OCI-LY7 (cell line): ENCODE measurements around the gene MAP4. TPM values are rescaled to one million over a fixed set of nuclear protein-coding genes. Genes with fewer than 3 reads are reported as not detected.

ENCODE experiments used
- BruUV-seq: library from RNA; stranded (reverse); fragments of 400-500 nt; replicated peaks from 2 replicates; lab custom pipeline; 2021; lab: Mats Ljungman, UMichigan
- CTCF ChIA-PET: fragments of 300-600 bp; sonication (Branson Sonifier 250); formaldehyde crosslinking; loops from one replicate; lab custom pipeline; 2022; ENCODE audit warnings: antibody characterized with exemption; ENCODE audit not compliant: unreplicated experiment; lab: Charles Lee
- POLR2A ChIA-PET: fragments of 300-600 bp; sonication (Branson Sonifier 250); formaldehyde crosslinking; loops from one replicate; lab custom pipeline; 2022; ENCODE audit warnings: antibody characterized with exemption; lab: Charles Lee
- DNase-seq: peaks from one replicate; pipeline ENCODE4 v3.0.0-alpha.2; 2015; ENCODE audit warnings: low spot score
- H2AFZ ChIP-seq: fragments of 200-600 bp; sonication (generic), shearing (Covaris generic); 2 replicates; pipeline ENCODE4 v1.6.1; 2014; ENCODE audit warnings: mild to moderate bottlenecking, antibody characterized with exemption, low read length, moderate library complexity
- H3K27ac ChIP-seq: fragments of 200-600 bp; sonication (generic); 2 replicates; pipeline ENCODE4 v1.5.1; 2014; ENCODE audit warnings: mixed run types, low read depth, mild to moderate bottlenecking, moderate library complexity, low read length, inconsistent platforms; ENCODE audit not compliant: poor library complexity, severe bottlenecking
- H3K36me3 ChIP-seq: fragments of 200-600 bp; sonication (generic); 2 replicates; pipeline ENCODE4 v1.6.1; 2014; ENCODE audit warnings: mild to moderate bottlenecking, antibody characterized with exemption, low read length, moderate library complexity, mixed read lengths; ENCODE audit not compliant: insufficient read depth
- H3K4me1 ChIP-seq: fragments of 200-600 bp; sonication (generic); 2 replicates; pipeline ENCODE4 v1.5.1; 2014; ENCODE audit warnings: mild to moderate bottlenecking, low read length; ENCODE audit not compliant: insufficient read depth, poor library complexity, severe bottlenecking
- H3K4me2 ChIP-seq: fragments of 200-600 bp; sonication (generic); 2 replicates; pipeline ENCODE4 v1.6.1; 2014; ENCODE audit warnings: mild to moderate bottlenecking, low read length
- H3K4me3 ChIP-seq: fragments of 200-600 bp; sonication (generic); 2 replicates; pipeline ENCODE4 v1.5.1; 2014; ENCODE audit warnings: mild to moderate bottlenecking, low read depth, low read length; ENCODE audit not compliant: poor library complexity, severe bottlenecking
- H3K79me2 ChIP-seq: fragments of 200-600 bp; sonication (generic); 2 replicates; pipeline ENCODE4 v1.6.1; 2016; ENCODE audit warnings: low read depth, mild to moderate bottlenecking, low read length, moderate library complexity, mixed read lengths; ENCODE audit not compliant: insufficient read depth
- H3K9me2 ChIP-seq: fragments of 200-600 bp; sonication (generic); 2 replicates; pipeline ENCODE4 v1.6.1; 2016; ENCODE audit warnings: mild to moderate bottlenecking, low read length, mixed read lengths; ENCODE audit not compliant: insufficient read depth
- H3K9me3 ChIP-seq: fragments of 200-600 bp; sonication (generic); 2 replicates; pipeline ENCODE4 v1.6.1; 2014; ENCODE audit warnings: mild to moderate bottlenecking, mixed run types, low read length, mixed read lengths
- H4K20me1 ChIP-seq: fragments of 200-600 bp; sonication (generic); 2 replicates; pipeline ENCODE4 v1.6.1; 2014; ENCODE audit warnings: mild to moderate bottlenecking, antibody characterized with exemption, low read length, moderate library complexity, mixed read lengths; ENCODE audit not compliant: insufficient read depth
- EZH2phosphoT487 ChIP-seq: fragments of 200-600 bp; sonication (generic); IDR thresholded peaks from 2 replicates; pipeline ENCODE4 v1.6.1; 2018; ENCODE audit warnings: low read depth, borderline replicate concordance, mild to moderate bottlenecking, mixed run types, antibody characterized with exemption, low read length, moderate library complexity, mixed read lengths
- intact Hi-C: fragments of 100-400 bp; cut with micrococcal nuclease; formaldehyde crosslinking; loops from one replicate; pipeline ENCODE4 v1.10.0; 2022; ENCODE audit not compliant: unreplicated experiment
- total RNA-seq, 2 experiments: library from RNA; depleted of rRNA in 1 of 2; stranded (reverse); fragments of >200 nt in 1 of 2; shearing (Covaris generic) in 1 of 2; gene quantifications; 2 replicates each; pipeline ENCODE4 v1.2.3, GENCODE V29; 2014 to 2022
- TF ChIP-seq, protein P1 (sequence below): fragments of 200-600 bp; sonication (generic); conservative IDR thresholded peaks from 2 replicates; pipeline ENCODE4 v1.5.1; 2014; ENCODE audit warnings: mild to moderate bottlenecking, antibody characterized with exemption, low read length, moderate library complexity, mixed read lengths

The MAP4 gene
- total RNA-seq, 2 experiments from 2014 or later, result 26.1 to 78.4 TPM

DNA sequence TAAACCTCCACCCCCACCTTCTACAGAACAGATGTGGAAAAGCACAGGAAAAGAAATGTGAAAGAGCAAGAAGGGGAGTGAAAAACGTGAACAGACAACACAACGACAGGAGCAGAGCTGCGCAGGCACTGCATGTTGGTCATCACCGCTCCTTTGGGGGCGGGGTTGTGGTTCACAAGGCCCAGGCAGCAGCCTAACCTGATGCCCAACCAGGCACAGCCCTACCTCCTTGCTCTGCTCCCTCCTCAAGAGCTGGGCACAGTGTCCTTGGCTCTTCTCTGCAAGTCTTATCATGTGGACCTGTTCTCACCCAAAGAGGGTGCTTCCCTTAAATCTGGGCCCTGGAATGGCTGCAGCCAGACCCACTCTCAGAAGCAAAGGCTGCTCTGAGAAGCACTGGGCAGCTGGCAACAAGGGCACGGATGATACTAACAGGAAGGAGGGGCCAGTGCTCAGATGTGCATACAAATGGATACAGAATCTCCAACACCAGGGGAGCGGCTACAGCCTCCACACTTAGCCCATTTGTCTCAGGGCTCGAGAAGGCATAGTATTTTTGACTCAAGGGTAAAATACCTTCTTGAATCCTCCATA lies 148.7 kb downstream of the MAP4 start:
- BruUV-seq, result no TSS peak
- Histone ChIP-seq H3K27ac (no peak overlapping the region), H4K20me1 (no peaks in the 10 kb centered on the region), H2AFZ (no peak overlapping the region), H3K4me1 (no peaks in the 10 kb centered on the region), H3K9me3 (no peaks in the 10 kb centered on the region), H3K79me2 (no peaks in the 10 kb centered on the region), H3K9me2 (no peaks in the 10 kb centered on the region), H3K36me3 (peaks cover 30% of the 10 kb centered on the region; the same call in 1 of the 2 replicates), H3K4me3 (no peak overlapping the region), H3K4me2 (no peak overlapping the region)
- no peak for DNase-seq
- TF ChIP-seq, protein P1, sequence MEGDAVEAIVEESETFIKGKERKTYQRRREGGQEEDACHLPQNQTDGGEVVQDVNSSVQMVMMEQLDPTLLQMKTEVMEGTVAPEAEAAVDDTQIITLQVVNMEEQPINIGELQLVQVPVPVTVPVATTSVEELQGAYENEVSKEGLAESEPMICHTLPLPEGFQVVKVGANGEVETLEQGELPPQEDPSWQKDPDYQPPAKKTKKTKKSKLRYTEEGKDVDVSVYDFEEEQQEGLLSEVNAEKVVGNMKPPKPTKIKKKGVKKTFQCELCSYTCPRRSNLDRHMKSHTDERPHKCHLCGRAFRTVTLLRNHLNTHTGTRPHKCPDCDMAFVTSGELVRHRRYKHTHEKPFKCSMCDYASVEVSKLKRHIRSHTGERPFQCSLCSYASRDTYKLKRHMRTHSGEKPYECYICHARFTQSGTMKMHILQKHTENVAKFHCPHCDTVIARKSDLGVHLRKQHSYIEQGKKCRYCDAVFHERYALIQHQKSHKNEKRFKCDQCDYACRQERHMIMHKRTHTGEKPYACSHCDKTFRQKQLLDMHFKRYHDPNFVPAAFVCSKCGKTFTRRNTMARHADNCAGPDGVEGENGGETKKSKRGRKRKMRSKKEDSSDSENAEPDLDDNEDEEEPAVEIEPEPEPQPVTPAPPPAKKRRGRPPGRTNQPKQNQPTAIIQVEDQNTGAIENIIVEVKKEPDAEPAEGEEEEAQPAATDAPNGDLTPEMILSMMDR, result no peak
- TF ChIP-seq EZH2phosphoT487, result no peak
- intact Hi-C loops, result no loop called here
- POLR2A ChIA-PET, result no interaction called here
- CTCF ChIA-PET, result no interaction called here

DNA sequence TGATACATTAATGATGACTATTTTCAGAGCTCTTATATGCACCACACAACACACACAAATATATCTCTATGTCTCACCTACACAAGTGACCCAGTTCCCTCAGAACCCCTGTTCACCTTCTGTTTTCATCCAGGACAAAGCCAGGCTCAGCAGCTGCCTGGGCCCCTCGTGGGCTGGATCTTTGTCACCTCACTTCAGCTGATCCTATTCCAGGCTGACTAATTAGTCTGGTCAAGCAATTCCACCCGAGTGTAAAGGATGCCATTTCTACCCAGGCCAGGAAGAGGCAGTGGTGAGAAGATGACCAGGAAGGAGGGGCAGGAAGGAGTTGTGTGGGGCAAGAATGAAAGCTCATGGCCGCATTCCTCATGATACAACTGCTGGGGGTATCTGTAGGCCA lies 151.0 kb downstream of the MAP4 start:
- ChIA-PET POLR2A (interaction anchor here (0.9 kb wide), 1 partner anchor 24 kb away, joined by 3 read pairs; no protein-coding TSS in a partner anchor), CTCF (no interaction called here)
- Histone ChIP-seq H3K79me2 (no peaks in the 10 kb centered on the region), H3K4me2 (no peak overlapping the region), H4K20me1 (no peaks in the 10 kb centered on the region), H3K4me1 (no peaks in the 10 kb centered on the region), H3K27ac (no peak overlapping the region), H3K9me3 (no peaks in the 10 kb centered on the region), H2AFZ (no peak overlapping the region), H3K36me3 (peaks cover 19% of the 10 kb centered on the region; the same call in 1 of the 2 replicates), H3K9me2 (no peaks in the 10 kb centered on the region), H3K4me3 (no peak overlapping the region)
- intact Hi-C loops, result no loop called here
- no TSS peak for BruUV-seq
- no peak for TF ChIP-seq EZH2phosphoT487
- TF ChIP-seq, protein P1, result 0 out of 2 replicates have a peak, but pooled peaks have one; percentile 22
- DNase-seq, result no peak

DNA sequence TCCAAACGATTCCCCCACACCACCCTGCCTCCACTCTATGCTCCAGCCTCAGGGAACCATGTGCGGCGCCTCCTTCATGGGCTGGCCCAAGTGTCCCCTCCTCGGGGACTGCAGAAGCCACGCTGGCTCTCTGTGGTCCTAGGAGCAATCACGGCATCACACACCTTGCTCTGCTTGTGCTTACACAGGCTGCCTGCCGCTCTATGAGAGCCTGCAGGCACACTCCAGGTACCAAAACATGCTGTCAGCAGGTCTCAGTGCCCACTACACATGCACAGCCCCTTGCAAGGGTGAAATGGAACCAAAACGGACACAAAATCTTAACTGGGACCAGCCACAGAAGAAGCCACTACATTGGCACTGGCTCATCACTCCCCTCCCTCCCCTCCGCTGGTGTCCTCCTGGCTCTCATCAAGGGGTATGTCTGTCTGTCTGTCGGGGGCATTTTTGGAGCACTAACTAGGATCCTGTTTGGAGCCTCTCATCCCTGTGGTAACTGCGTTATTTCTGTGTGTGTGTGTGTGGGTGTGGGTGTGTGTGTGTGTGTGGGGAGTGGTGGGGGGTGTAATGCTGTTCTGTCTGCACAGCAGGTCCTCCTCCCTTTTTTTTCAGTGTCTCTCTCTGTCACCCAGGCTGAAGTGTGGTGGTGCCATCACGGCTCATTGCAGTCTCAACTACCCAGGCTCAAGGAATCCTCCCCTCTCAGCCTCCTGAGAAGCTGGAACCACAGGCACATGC lies 152.7 kb downstream of the MAP4 start:
- H3K79me2 ChIP-seq, result no peaks in the 10 kb centered on the region
- H3K4me2 ChIP-seq, result no peak overlapping the region
- DNase-seq, result no peak
- ChIA-PET POLR2A (interaction anchor here (0.6 to 0.8 kb wide), 2 partner anchors 34 to 381 kb away, joined by 3 read pairs; no protein-coding TSS in a partner anchor), CTCF (no interaction called here)
- no peak overlapping the region for H2AFZ ChIP-seq
- TF ChIP-seq, protein P1, result no peak
- no peak for TF ChIP-seq EZH2phosphoT487
- H4K20me1 ChIP-seq, result no peaks in the 10 kb centered on the region
- no peaks in the 10 kb centered on the region for H3K4me1 ChIP-seq
- no peaks in the 10 kb centered on the region for H3K9me2 ChIP-seq
- H3K4me3 ChIP-seq, result no peak overlapping the region
- no TSS peak for BruUV-seq
- intact Hi-C loops, result no loop called here
- H3K36me3 ChIP-seq, result peaks cover 9% of the 10 kb centered on the region; the same call in 1 of the 2 replicates
- H3K9me3 ChIP-seq, result no peaks in the 10 kb centered on the region
- H3K27ac ChIP-seq, result no peak overlapping the region
